Trophoblast cell (in vitro differentiated cells and primary cell): Measurements from ENCODE around the gene HAUS3.
"Not testable (repeated sequence)": the region's sequence is repeated elsewhere in the genome, so short reads cannot be mapped to it uniquely, and the experiment has no call there.

Experiments
- DNase-seq, 2 donors: peaks; one replicate each; pipeline ENCODE4 v3.0.0-alpha.2; 2016
- H2AFZ ChIP-seq: 2 replicates; pipeline ENCODE4 v1.6.1; 2013; ENCODE audit warnings: low read length, moderate library complexity, mild to moderate bottlenecking; ENCODE audit not compliant: insufficient read depth, poor library complexity
- H2AK5ac ChIP-seq: 2 replicates; pipeline ENCODE4 v1.6.1; 2013; ENCODE audit warnings: mild to moderate bottlenecking, low read length
- H2BK120ac ChIP-seq: 2 replicates; pipeline ENCODE4 v1.6.1; 2013; ENCODE audit warnings: low read length, mild to moderate bottlenecking, moderate library complexity; ENCODE audit not compliant: insufficient read depth, poor library complexity
- H2BK12ac ChIP-seq: 2 replicates; pipeline ENCODE4 v1.6.1; 2013; ENCODE audit warnings: mild to moderate bottlenecking, low read length, moderate library complexity
- H2BK5ac ChIP-seq: 2 replicates; pipeline ENCODE4 v1.6.1; 2013; ENCODE audit warnings: low read length, low read depth, moderate library complexity, mild to moderate bottlenecking; ENCODE audit not compliant: poor library complexity
- H3K14ac ChIP-seq: 2 replicates; pipeline ENCODE4 v1.6.1; 2013; ENCODE audit warnings: mild to moderate bottlenecking, low read length
- H3K18ac ChIP-seq: 2 replicates; pipeline ENCODE4 v1.6.1; 2013; ENCODE audit warnings: mild to moderate bottlenecking, low read length
- H3K23ac ChIP-seq: 2 replicates; pipeline ENCODE4 v1.6.1; 2013; ENCODE audit warnings: low read length
- H3K27ac ChIP-seq: 2 replicates; pipeline ENCODE4 v1.5.1; 2013; ENCODE audit warnings: low read depth, mild to moderate bottlenecking, inconsistent platforms, low read length, moderate library complexity
- H3K27me3 ChIP-seq: 2 replicates; pipeline ENCODE4 v1.6.1; 2013; ENCODE audit warnings: inconsistent platforms, mild to moderate bottlenecking, low read length, moderate library complexity; ENCODE audit not compliant: insufficient read depth
- H3K36me3 ChIP-seq, 2 experiments: 1 replicate in 1 of 2; 2 replicates in 1 of 2; pipeline ENCODE4 v1.6.1; 2013; ENCODE audit warnings: low read length in 2 of 2, mild to moderate bottlenecking in 2 of 2, moderate library complexity in 1 of 2; ENCODE audit not compliant: insufficient read depth in 2 of 2, control insufficient read depth in 1 of 2
- H3K4ac ChIP-seq: 2 replicates; pipeline ENCODE4 v1.6.1; 2013; ENCODE audit warnings: low read depth, mild to moderate bottlenecking, low read length, moderate library complexity
- H3K4me1 ChIP-seq, 2 experiments: 1 replicate in 1 of 2; 2 replicates in 1 of 2; pipeline ENCODE4 v1.6.1; 2013; ENCODE audit warnings: low read length in 2 of 2, mild to moderate bottlenecking in 2 of 2, moderate library complexity in 1 of 2; ENCODE audit not compliant: insufficient read depth in 2 of 2, control insufficient read depth in 1 of 2
- H3K4me2 ChIP-seq: 2 replicates; pipeline ENCODE4 v1.6.1; 2013; ENCODE audit warnings: inconsistent platforms, mild to moderate bottlenecking, low read length, moderate library complexity
- H3K4me3 ChIP-seq: 2 replicates; pipeline ENCODE4 v1.5.1; 2013; ENCODE audit warnings: mild to moderate bottlenecking, low read depth, low read length, inconsistent platforms
- H3K79me1 ChIP-seq: one replicate; pipeline ENCODE4 v1.6.1; 2013; ENCODE audit warnings: low read length
- H3K79me2 ChIP-seq: 2 replicates; pipeline ENCODE4 v1.6.1; 2013; ENCODE audit warnings: low read length, mild to moderate bottlenecking; ENCODE audit not compliant: control insufficient read depth, insufficient read depth, poor library complexity
- H3K9ac ChIP-seq: 2 replicates; pipeline ENCODE4 v1.6.1; 2013; ENCODE audit warnings: mild to moderate bottlenecking, low read length
- H3K9me3 ChIP-seq: 2 replicates; pipeline ENCODE4 v1.6.1; 2013; ENCODE audit warnings: low read depth, mild to moderate bottlenecking, control low read depth, inconsistent platforms, low read length; ENCODE audit not compliant: insufficient read depth
- H4K12ac ChIP-seq: 2 replicates; pipeline ENCODE4 v1.6.1; 2013; ENCODE audit warnings: low read depth, mild to moderate bottlenecking, low read length, moderate library complexity
- H4K8ac ChIP-seq: 2 replicates; pipeline ENCODE4 v1.6.1; 2013; ENCODE audit warnings: low read depth, mild to moderate bottlenecking, low read length, moderate library complexity
- H4K91ac ChIP-seq: one replicate; pipeline ENCODE4 v1.6.1; 2013; ENCODE audit warnings: low read depth, mild to moderate bottlenecking, low read length, moderate library complexity
- WGBS: extraction: QIAGEN DNeasy Blood & Tissue Kit; methylation state at CpG from one replicate; pipeline ENCODE4 v1.1.7; 2013; ENCODE audit warnings: missing lambda C conversion rate; ENCODE audit not compliant: insufficient read length, insufficient coverage; ENCODE audit errors: extremely low coverage; 5-methylcytosine and 5-hydroxymethylcytosine counted together

HAUS3 gene

DNA sequence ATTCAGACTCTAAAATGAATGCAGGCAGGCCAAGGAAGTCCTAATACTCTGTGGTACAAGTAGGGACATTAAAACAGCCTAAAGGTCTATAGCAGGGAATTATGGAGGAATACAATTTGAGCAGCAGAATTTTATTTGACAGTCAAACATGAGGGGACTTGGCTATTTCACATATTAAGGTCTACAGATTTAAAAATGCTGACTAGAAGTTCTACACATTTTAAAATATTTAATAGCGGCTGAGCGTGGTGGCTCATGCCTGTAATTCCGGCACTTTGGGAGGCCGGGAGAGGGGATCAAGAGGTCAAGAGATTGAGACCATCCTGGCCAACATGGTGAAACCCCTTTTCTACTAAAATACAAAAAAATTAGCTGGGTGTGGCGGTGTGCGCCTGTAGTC is 10.8 kb downstream of the HAUS3 start:
- Histone ChIP-seq H3K9me3 (no peaks in the 10 kb centered on the region), H3K9ac (no peak overlapping the region), H4K8ac (no peak overlapping the region), H2BK12ac (no peak overlapping the region), H3K4me3 (no peak overlapping the region), H3K4me1 (no peaks in the 10 kb centered on the region), H3K23ac (no peak overlapping the region), H3K79me1 (no peaks in the 10 kb centered on the region), H2BK120ac (no peak overlapping the region), H3K4me2 (no peak overlapping the region), H3K79me2 (no peaks in the 10 kb centered on the region), H4K91ac (no peak overlapping the region), H3K14ac (no peak overlapping the region), H3K27ac (no peak overlapping the region), H2AK5ac (no peak overlapping the region), H4K12ac (no peak overlapping the region), H2BK5ac (no peak overlapping the region), H2AFZ (no peak overlapping the region), H3K4ac (no peak overlapping the region), H3K18ac (no peak overlapping the region), H3K27me3 (no peaks in the 10 kb centered on the region), H3K36me3 (peaks cover 7 to 8% of the 10 kb centered on the region in 2 experiments)
- no CpG with 5 or more reads among the region's 6 CpGs for WGBS
- DNase-seq: no peak

DNA sequence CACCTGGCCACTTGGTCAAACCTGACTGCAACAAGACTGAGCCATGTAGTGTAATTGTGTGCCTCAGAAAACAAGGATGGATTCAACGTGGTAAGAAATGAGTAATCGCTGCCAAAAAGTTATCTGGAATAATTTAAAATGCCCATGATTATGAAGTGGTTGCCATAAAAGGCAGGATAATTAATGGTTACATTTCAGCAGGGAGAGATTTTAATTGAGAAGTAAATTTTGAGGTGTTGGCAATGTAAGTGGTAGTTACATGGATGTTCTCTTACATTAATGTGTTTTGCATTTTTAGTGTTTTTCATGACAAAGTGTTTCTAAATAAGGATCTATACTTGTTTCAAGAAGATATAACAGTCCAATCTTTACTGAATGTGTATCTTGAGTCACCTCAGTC is 15.7 kb downstream of the HAUS3 start:
- H3K79me2 ChIP-seq: no peaks in the 10 kb centered on the region
- H3K4me2 ChIP-seq: no peak overlapping the region
- no peaks in the 10 kb centered on the region for H3K4me1 ChIP-seq
- H3K36me3 ChIP-seq: peaks cover 0 to 8% of the 10 kb centered on the region in 2 experiments
- H2BK12ac ChIP-seq: no peak overlapping the region
- H4K91ac ChIP-seq: no peak overlapping the region
- H2BK5ac ChIP-seq: no peak overlapping the region
- no peak overlapping the region for H3K9ac ChIP-seq
- no peak for DNase-seq
- no peak overlapping the region for H3K23ac ChIP-seq
- no peak overlapping the region for H2BK120ac ChIP-seq
- H3K18ac ChIP-seq: no peak overlapping the region
- H2AFZ ChIP-seq: no peak overlapping the region
- WGBS: no CpG with 5 or more reads among the region's 2 CpGs
- no peaks in the 10 kb centered on the region for H3K9me3 ChIP-seq
- H3K4ac ChIP-seq: no peak overlapping the region
- no peak overlapping the region for H4K12ac ChIP-seq
- H3K27me3 ChIP-seq: no peaks in the 10 kb centered on the region
- no peak overlapping the region for H2AK5ac ChIP-seq
- H3K79me1 ChIP-seq: no peaks in the 10 kb centered on the region
- no peak overlapping the region for H3K4me3 ChIP-seq
- no peak overlapping the region for H3K14ac ChIP-seq
- H3K27ac ChIP-seq: no peak overlapping the region
- no peak overlapping the region for H4K8ac ChIP-seq

DNA sequence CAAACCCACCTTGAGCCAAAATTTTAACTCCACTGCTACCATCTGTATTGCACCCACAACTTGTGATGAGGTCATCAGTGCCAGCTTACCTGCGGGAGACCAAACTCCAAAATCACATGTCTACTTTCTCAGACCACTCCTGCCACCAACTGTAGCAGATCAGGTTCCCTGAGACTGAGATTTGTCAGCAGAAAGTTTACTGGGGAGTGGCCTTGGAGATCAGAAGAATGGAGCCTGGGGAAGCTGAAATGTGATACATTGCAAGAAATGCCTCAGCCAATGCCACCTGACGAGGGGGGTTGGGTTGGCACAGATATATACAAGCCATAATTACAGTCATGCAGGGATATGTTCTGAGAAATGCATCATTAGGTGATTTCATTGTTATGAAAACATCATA is 19.1 kb downstream of the HAUS3 start:
- no peak overlapping the region for H2BK5ac ChIP-seq
- H3K14ac ChIP-seq: no peak overlapping the region
- no peak overlapping the region for H2AFZ ChIP-seq
- no peak overlapping the region for H3K9ac ChIP-seq
- H3K4me3 ChIP-seq: no peak overlapping the region
- H3K36me3 ChIP-seq: peaks cover 0 to 8% of the 10 kb centered on the region in 2 experiments
- H3K4me2 ChIP-seq: no peak overlapping the region
- no peak overlapping the region for H3K27ac ChIP-seq
- H2AK5ac ChIP-seq: no peak overlapping the region
- H3K27me3 ChIP-seq: no peaks in the 10 kb centered on the region
- WGBS: no CpG with 5 or more reads among the region's 2 CpGs
- no peaks in the 10 kb centered on the region for H3K4me1 ChIP-seq
- no peak overlapping the region for H3K18ac ChIP-seq
- no peaks in the 10 kb centered on the region for H3K9me3 ChIP-seq
- no peak overlapping the region for H4K91ac ChIP-seq
- DNase-seq: no peak
- H3K23ac ChIP-seq: no peak overlapping the region
- no peak overlapping the region for H2BK12ac ChIP-seq
- H3K4ac ChIP-seq: no peak overlapping the region
- H3K79me2 ChIP-seq: no peaks in the 10 kb centered on the region
- no peak overlapping the region for H2BK120ac ChIP-seq
- no peaks in the 10 kb centered on the region for H3K79me1 ChIP-seq
- H4K8ac ChIP-seq: no peak overlapping the region
- H4K12ac ChIP-seq: no peak overlapping the region

DNA sequence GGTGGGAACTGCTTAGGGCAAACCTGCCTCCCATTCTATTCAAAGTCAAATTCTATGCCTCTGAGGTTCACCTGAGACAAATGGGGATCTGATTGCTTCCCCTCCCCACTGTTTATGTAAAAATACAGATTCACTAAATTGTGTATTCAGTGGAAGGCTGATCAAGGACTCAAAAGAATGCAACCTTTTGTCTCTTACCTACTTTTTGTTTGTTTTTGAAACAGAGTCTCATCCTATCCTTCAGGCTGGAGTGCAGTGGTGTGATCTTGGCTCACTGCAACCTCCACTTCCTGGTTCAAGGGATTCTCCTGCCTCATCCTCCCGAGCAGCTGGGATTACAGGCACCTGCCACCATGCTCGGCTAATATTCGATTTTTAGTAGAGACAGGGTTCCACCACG is 20.5 kb downstream of the HAUS3 start:
- not testable (repeated sequence) for H3K79me1 ChIP-seq, DNase-seq, H3K4me3 ChIP-seq, H3K9ac ChIP-seq, H3K4me1 ChIP-seq, H2BK12ac ChIP-seq, H3K27me3 ChIP-seq, H3K14ac ChIP-seq, H2BK5ac ChIP-seq, H4K8ac ChIP-seq, H2BK120ac ChIP-seq, H4K12ac ChIP-seq, H3K27ac ChIP-seq, H4K91ac ChIP-seq, H3K36me3 ChIP-seq, H2AFZ ChIP-seq, H3K23ac ChIP-seq, H3K9me3 ChIP-seq, H3K79me2 ChIP-seq, H3K4ac ChIP-seq, H3K4me2 ChIP-seq, H2AK5ac ChIP-seq, H3K18ac ChIP-seq
- WGBS: no CpG with 5 or more reads among the region's 4 CpGs
